ENCODE data around the gene MBD2. TPM values are rescaled to one million over a fixed set of nuclear protein-coding genes. Genes with fewer than 3 reads are reported as not detected.

Gene MBD2
- polyA plus RNA-seq, 1 donor (not counting 4 experiments of a cell fraction or from before 2014, with no cell fraction given) = 212 TPM

DNA sequence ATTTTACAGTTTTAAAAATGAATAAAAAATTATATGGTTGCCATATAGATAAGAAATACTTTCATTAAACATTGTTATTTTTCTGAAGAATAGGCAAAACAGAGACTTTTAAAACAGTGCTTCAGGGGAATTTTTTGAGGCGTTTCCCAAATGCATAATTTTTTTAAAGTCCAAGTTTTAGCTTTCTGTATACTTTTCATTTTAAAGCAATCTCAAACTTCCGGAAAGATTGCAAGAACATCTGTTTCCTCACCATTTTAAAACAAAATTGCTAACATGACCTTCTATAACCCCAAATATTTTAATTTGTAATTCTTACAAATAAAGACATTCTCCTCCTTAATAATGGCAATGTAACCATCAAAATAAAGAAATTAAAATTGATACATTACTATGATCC, 15.1 kb upstream of the MBD2 start:
- Histone ChIP-seq H3K79me2 (ENCODE audit: control insufficient read depth, insufficient read depth, low read length) (no peaks in the 10 kb centered on the region), H3K4me3 (ENCODE audit: control insufficient read depth in 2 of 3, extremely low read depth in 1 of 3, insufficient read depth in 2 of 3, low read depth in 1 of 3, low read length in 3 of 3) (no peak overlapping the region), H2AFZ (ENCODE audit: control insufficient read depth, low read length) (no peak overlapping the region), H3K27ac (ENCODE audit: control insufficient read depth, insufficient read depth, low read length) (no peak overlapping the region), H3K27me3 (ENCODE audit: control insufficient read depth, extremely low read depth, insufficient read depth, low read length) (no peaks in the 10 kb centered on the region), H3K36me3 (ENCODE audit: control insufficient read depth in 2 of 2, extremely low read depth in 1 of 2, insufficient read depth in 2 of 2, low read length in 2 of 2) (no peaks in the 10 kb centered on the region), H3K9me1 (ENCODE audit: control insufficient read depth, extremely low read depth, insufficient read depth, low read length) (no peaks in the 10 kb centered on the region), H3K9ac (ENCODE audit: control insufficient read depth, extremely low read depth, insufficient read depth, low read length) (no peak overlapping the region), H3K4me1 (ENCODE audit: control insufficient read depth, extremely low read depth, insufficient read depth, low read length) (no peaks in the 10 kb centered on the region), H3K9me3 (ENCODE audit: control insufficient read depth, low read depth, low read length) (no peaks in the 10 kb centered on the region), H4K20me1 (ENCODE audit: control insufficient read depth, extremely low read depth, insufficient read depth, low read length) (no peaks in the 10 kb centered on the region), H3K4me2 (ENCODE audit: control insufficient read depth, extremely low read depth, insufficient read depth, low read depth, low read length) (no peak overlapping the region)
- no peak for TF ChIP-seq EZH2 (IDR thresholded peaks at IDR 0.05; ENCODE audit: low read length)
- no peak for TF ChIP-seq CTCF (optimal IDR thresholded peaks at IDR 0.05 in 1 of 3, IDR thresholded peaks at IDR 0.05 in 1 of 3, conservative IDR thresholded peaks at IDR 0.05 in 1 of 3; ENCODE audit: extremely low read depth in 1 of 3, insufficient read depth in 2 of 3, low read length in 3 of 3)
- dilution Hi-C loops (cut with MboI; ENCODE audit: extremely low pct_ligation_motif_present, low sequenced_read_pairs) = no loop called here
- DNase-seq (ENCODE audit: low read depth, low spot score) (no peak), FAIRE-seq (no peak)

DNA sequence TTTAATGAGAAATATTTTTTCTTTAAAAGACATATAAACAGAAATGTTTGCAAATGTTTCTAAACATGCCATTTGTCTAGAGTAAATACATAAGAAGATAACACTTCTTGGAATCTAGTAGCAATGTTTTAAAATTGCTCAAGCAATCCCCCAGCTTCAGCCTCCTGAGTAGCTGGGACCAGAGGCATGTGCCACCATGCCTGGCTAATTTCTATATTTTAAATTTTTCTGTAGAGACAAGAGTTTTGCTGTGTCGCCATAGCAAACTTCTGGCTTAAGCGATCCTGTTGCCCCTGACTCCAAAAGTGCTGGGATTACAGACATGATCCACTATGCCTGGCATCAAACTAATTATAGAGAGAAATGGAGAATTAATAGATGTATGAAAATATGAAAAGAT, 14.6 kb upstream of the MBD2 start:
- Histone ChIP-seq H3K79me2 (ENCODE audit: control insufficient read depth, insufficient read depth, low read length) (no peaks in the 10 kb centered on the region), H3K9ac (ENCODE audit: control insufficient read depth, extremely low read depth, insufficient read depth, low read length) (no peak overlapping the region), H3K4me1 (ENCODE audit: control insufficient read depth, extremely low read depth, insufficient read depth, low read length) (no peaks in the 10 kb centered on the region), H3K27me3 (ENCODE audit: control insufficient read depth, extremely low read depth, insufficient read depth, low read length) (no peaks in the 10 kb centered on the region), H3K4me3 (ENCODE audit: control insufficient read depth in 2 of 3, extremely low read depth in 1 of 3, insufficient read depth in 2 of 3, low read depth in 1 of 3, low read length in 3 of 3) (no peak overlapping the region), H4K20me1 (ENCODE audit: control insufficient read depth, extremely low read depth, insufficient read depth, low read length) (no peaks in the 10 kb centered on the region), H3K4me2 (ENCODE audit: control insufficient read depth, extremely low read depth, insufficient read depth, low read depth, low read length) (no peak overlapping the region), H2AFZ (ENCODE audit: control insufficient read depth, low read length) (no peak overlapping the region), H3K9me3 (ENCODE audit: control insufficient read depth, low read depth, low read length) (no peaks in the 10 kb centered on the region), H3K9me1 (ENCODE audit: control insufficient read depth, extremely low read depth, insufficient read depth, low read length) (no peaks in the 10 kb centered on the region), H3K27ac (ENCODE audit: control insufficient read depth, insufficient read depth, low read length) (no peak overlapping the region), H3K36me3 (ENCODE audit: control insufficient read depth in 2 of 2, extremely low read depth in 1 of 2, insufficient read depth in 2 of 2, low read length in 2 of 2) (no peaks in the 10 kb centered on the region)
- no peak for FAIRE-seq
- DNase-seq (ENCODE audit: low read depth, low spot score) = no peak
- TF ChIP-seq CTCF (optimal IDR thresholded peaks at IDR 0.05 in 1 of 3, IDR thresholded peaks at IDR 0.05 in 1 of 3, conservative IDR thresholded peaks at IDR 0.05 in 1 of 3; ENCODE audit: extremely low read depth in 1 of 3, insufficient read depth in 2 of 3, low read length in 3 of 3) (no peak), EZH2 (IDR thresholded peaks at IDR 0.05; ENCODE audit: low read length) (no peak)
- dilution Hi-C loops (cut with MboI; ENCODE audit: extremely low pct_ligation_motif_present, low sequenced_read_pairs) = no loop called here

Measured in keratinocyte (primary cell).